Breast epithelium (tissue), 3 donors: ENCODE measurements around the gene STK17A.

Experiments used
- CTCF ChIP-seq, 3 donors: fragments of 450-650 bp; IDR thresholded peaks; one replicate each; pipeline ENCODE4 v1.5.1; 2016 to 2017; ENCODE audit warnings: antibody characterized with exemption in 3 of 3, mild to moderate bottlenecking in 3 of 3, moderate library complexity in 3 of 3
- POLR2A ChIP-seq: fragments of 450-650 bp; IDR thresholded peaks from one replicate; pipeline ENCODE4 v1.6.1; 2016; ENCODE audit warnings: antibody characterized with exemption, mild to moderate bottlenecking, moderate library complexity
- POLR2AphosphoS5 ChIP-seq, 3 donors: sonication (generic); formaldehyde crosslinking; IDR thresholded peaks; one replicate each; pipeline ENCODE4 v1.6.1; 2017; ENCODE audit warnings: antibody characterized with exemption in 3 of 3

GRCh38 chr7:43594020-43594419 is 11.1 kb downstream of the STK17A start:
- TF ChIP-seq POLR2A: no peak
- no peak for TF ChIP-seq CTCF (IDR thresholded peaks at IDR 0.05)
- no peak for TF ChIP-seq POLR2AphosphoS5 (IDR thresholded peaks at IDR 0.05)
